HEK293 (cell line): ENCODE results near the gene SLC66A2.

Experiments used
- GLI2 ChIP-seq: fragments of 450-650 bp; formaldehyde crosslinking; IDR thresholded peaks from 2 replicates; pipeline ENCODE4; 2017; ENCODE audit warnings: missing biosample characterization, missing genetic modification characterization, low read depth, borderline replicate concordance
- KLF1 ChIP-seq: fragments of 450-650 bp; formaldehyde crosslinking; IDR thresholded peaks from 2 replicates; pipeline ENCODE4 v1.5.1; 2016; ENCODE audit warnings: missing biosample characterization, missing genetic modification characterization
- KLF10 ChIP-seq: fragments of 450-650 bp; IDR thresholded peaks from 2 replicates; pipeline ENCODE4 v1.5.1; 2018; ENCODE audit warnings: missing biosample characterization, mild to moderate bottlenecking, missing genetic modification characterization
- KLF8 ChIP-seq: fragments of 450-650 bp; formaldehyde crosslinking; IDR thresholded peaks from 2 replicates; pipeline ENCODE4 v1.5.1; 2016; ENCODE audit warnings: missing biosample characterization, missing genetic modification characterization
- OVOL3 ChIP-seq: fragments of 450-650 bp; formaldehyde crosslinking; IDR thresholded peaks from 2 replicates; pipeline ENCODE4 v1.5.1; 2016; ENCODE audit warnings: missing biosample characterization, missing genetic modification characterization
- SP3 ChIP-seq: fragments of 450-650 bp; formaldehyde crosslinking; IDR thresholded peaks from 2 replicates; pipeline ENCODE4 v1.5.1; 2016; ENCODE audit warnings: missing biosample characterization, missing genetic modification characterization
- ZBTB20 ChIP-seq: fragments of 450-650 bp; formaldehyde crosslinking; IDR thresholded peaks from 2 replicates; pipeline ENCODE4 v1.5.1; 2016; ENCODE audit warnings: missing biosample characterization, missing genetic modification characterization
- ZBTB21 ChIP-seq: fragments of 450-650 bp; formaldehyde crosslinking; IDR thresholded peaks from 2 replicates; pipeline ENCODE4 v1.5.1; 2017; ENCODE audit warnings: missing biosample characterization, missing genetic modification characterization
- ZFP37 ChIP-seq: fragments of 450-650 bp; formaldehyde crosslinking; IDR thresholded peaks from 2 replicates; pipeline ENCODE4 v1.5.1; 2016; ENCODE audit warnings: missing biosample characterization, missing genetic modification characterization
- ZNF274 ChIP-seq, 2 experiments: fragments of 200-500 bp in 1 of 2; fragments of 450-650 bp in 1 of 2; sonication (Bioruptor generic) in 1 of 2; formaldehyde crosslinking in 1 of 2; IDR thresholded peaks; 2 replicates each; pipeline versions ENCODE4 v1.5.1 to v1.6.1; 2014 to 2016; ENCODE audit warnings: borderline replicate concordance in 1 of 2, inconsistent platforms in 1 of 2, low read length in 1 of 2, missing biosample characterization in 1 of 2, missing genetic modification characterization in 1 of 2
- ZXDB ChIP-seq: fragments of 450-650 bp; formaldehyde crosslinking; IDR thresholded peaks from 2 replicates; pipeline ENCODE4 v1.5.1; 2016; ENCODE audit warnings: missing biosample characterization, missing genetic modification characterization
- TF ChIP-seq, protein P1 (sequence below): fragments of 450-650 bp; formaldehyde crosslinking; IDR thresholded peaks from 2 replicates; pipeline ENCODE4 v1.5.1; 2016; ENCODE audit warnings: missing biosample characterization, missing genetic modification characterization
- TF ChIP-seq, protein P2 (sequence below): fragments of 450-650 bp; formaldehyde crosslinking; IDR thresholded peaks from 2 replicates; pipeline ENCODE4 v1.5.1; 2016; ENCODE audit warnings: missing biosample characterization, missing genetic modification characterization, low read depth
- TF ChIP-seq, protein P3 (sequence below): fragments of 450-650 bp; formaldehyde crosslinking; IDR thresholded peaks from 2 replicates; pipeline ENCODE4 v1.5.1; 2016; ENCODE audit warnings: missing biosample characterization, missing genetic modification characterization

- TF ChIP-seq ZBTB21 (tag by site-specific recombination) (no peak), ZFP37 (tag by site-specific recombination) (no peak), KLF1 (tag by site-specific recombination) (no peak), KLF10 (no peak), ZBTB20 (tag by site-specific recombination) (no peak), SP3 (no peak), ZNF274 (IDR thresholded peaks at IDR 0.05; ENCODE audit: low read length) (no peak), ZNF274 (tag by site-specific recombination; IDR thresholded peaks at IDR 0.05; ENCODE audit: borderline replicate concordance) (no peak), OVOL3 (tag by site-specific recombination) (no peak), ZXDB (tag by site-specific recombination) (no peak), GLI2 (tag by site-specific recombination) (no peak), KLF8 (tag by site-specific recombination) (no peak)
- TF ChIP-seq, protein P1, sequence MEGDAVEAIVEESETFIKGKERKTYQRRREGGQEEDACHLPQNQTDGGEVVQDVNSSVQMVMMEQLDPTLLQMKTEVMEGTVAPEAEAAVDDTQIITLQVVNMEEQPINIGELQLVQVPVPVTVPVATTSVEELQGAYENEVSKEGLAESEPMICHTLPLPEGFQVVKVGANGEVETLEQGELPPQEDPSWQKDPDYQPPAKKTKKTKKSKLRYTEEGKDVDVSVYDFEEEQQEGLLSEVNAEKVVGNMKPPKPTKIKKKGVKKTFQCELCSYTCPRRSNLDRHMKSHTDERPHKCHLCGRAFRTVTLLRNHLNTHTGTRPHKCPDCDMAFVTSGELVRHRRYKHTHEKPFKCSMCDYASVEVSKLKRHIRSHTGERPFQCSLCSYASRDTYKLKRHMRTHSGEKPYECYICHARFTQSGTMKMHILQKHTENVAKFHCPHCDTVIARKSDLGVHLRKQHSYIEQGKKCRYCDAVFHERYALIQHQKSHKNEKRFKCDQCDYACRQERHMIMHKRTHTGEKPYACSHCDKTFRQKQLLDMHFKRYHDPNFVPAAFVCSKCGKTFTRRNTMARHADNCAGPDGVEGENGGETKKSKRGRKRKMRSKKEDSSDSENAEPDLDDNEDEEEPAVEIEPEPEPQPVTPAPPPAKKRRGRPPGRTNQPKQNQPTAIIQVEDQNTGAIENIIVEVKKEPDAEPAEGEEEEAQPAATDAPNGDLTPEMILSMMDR (tag by site-specific recombination) = no peak
- TF ChIP-seq, protein P2, sequence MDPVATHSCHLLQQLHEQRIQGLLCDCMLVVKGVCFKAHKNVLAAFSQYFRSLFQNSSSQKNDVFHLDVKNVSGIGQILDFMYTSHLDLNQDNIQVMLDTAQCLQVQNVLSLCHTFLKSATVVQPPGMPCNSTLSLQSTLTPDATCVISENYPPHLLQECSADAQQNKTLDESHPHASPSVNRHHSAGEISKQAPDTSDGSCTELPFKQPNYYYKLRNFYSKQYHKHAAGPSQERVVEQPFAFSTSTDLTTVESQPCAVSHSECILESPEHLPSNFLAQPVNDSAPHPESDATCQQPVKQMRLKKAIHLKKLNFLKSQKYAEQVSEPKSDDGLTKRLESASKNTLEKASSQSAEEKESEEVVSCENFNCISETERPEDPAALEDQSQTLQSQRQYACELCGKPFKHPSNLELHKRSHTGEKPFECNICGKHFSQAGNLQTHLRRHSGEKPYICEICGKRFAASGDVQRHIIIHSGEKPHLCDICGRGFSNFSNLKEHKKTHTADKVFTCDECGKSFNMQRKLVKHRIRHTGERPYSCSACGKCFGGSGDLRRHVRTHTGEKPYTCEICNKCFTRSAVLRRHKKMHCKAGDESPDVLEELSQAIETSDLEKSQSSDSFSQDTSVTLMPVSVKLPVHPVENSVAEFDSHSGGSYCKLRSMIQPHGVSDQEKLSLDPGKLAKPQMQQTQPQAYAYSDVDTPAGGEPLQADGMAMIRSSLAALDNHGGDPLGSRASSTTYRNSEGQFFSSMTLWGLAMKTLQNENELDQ (tag by site-specific recombination) = no peak
- TF ChIP-seq, protein P3, sequence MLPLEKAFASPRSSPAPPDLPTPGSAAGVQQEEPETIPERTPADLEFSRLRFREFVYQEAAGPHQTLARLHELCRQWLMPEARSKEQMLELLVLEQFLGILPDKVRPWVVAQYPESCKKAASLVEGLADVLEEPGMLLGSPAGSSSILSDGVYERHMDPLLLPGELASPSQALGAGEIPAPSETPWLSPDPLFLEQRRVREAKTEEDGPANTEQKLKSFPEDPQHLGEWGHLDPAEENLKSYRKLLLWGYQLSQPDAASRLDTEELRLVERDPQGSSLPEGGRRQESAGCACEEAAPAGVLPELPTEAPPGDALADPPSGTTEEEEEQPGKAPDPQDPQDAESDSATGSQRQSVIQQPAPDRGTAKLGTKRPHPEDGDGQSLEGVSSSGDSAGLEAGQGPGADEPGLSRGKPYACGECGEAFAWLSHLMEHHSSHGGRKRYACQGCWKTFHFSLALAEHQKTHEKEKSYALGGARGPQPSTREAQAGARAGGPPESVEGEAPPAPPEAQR (tag by site-specific recombination) = no peak
These were observed 80.4 kb downstream of the SLC66A2 start for GRCh38 chr18:79871026-79871390.
